ENCODE data around the gene KIAA0232.
"Not testable (repeated sequence)": the region's sequence is repeated elsewhere in the genome, so short reads cannot be mapped to it uniquely, and the experiment has no call there.

The KIAA0232 gene

GRCh38 chr4:6811165-6811564, 28.6 kb downstream of the KIAA0232 start:
- no peak for DNase-seq

GRCh38 chr4:6812766-6813165, 30.2 kb downstream of the KIAA0232 start:
- no peak for DNase-seq

GRCh38 chr4:6813725-6814124, 31.2 kb downstream of the KIAA0232 start:
- DNase-seq = no peak

- DNase-seq = no peak
Measured at GRCh38 chr4:6815029-6815836, 32.7 kb downstream of the KIAA0232 start.

GRCh38 chr4:6819295-6819694, 36.8 kb downstream of the KIAA0232 start:
- DNase-seq = no peak

GRCh38 chr4:6820695-6821094, 38.2 kb downstream of the KIAA0232 start:
- no peak for DNase-seq

- no peak for DNase-seq
Measured at GRCh38 chr4:6824071-6824470, 41.5 kb downstream of the KIAA0232 start.

GRCh38 chr4:6824772-6825402, 42.4 kb downstream of the KIAA0232 start:
- no peak for DNase-seq

- DNase-seq = no peak
Measured at GRCh38 chr4:6825403-6825802, 42.9 kb downstream of the KIAA0232 start.

- DNase-seq = no peak
Measured at GRCh38 chr4:6826781-6827508, 44.4 kb downstream of the KIAA0232 start.

GRCh38 chr4:6829086-6829485, 46.6 kb downstream of the KIAA0232 start:
- no peak for DNase-seq

- DNase-seq = no peak
Measured at GRCh38 chr4:6834867-6835266, 52.3 kb downstream of the KIAA0232 start.

GRCh38 chr4:6835616-6836015, 53.1 kb downstream of the KIAA0232 start:
- not testable (repeated sequence) for DNase-seq

- not testable (repeated sequence) for DNase-seq
Measured at GRCh38 chr4:6837106-6837505, 54.6 kb downstream of the KIAA0232 start.

- no peak for DNase-seq
Measured at GRCh38 chr4:6839579-6839978, 57.1 kb downstream of the KIAA0232 start.

- no peak for DNase-seq
Measured at GRCh38 chr4:6840062-6840976, 57.8 kb downstream of the KIAA0232 start.

GRCh38 chr4:6845027-6845426, 62.5 kb downstream of the KIAA0232 start:
- DNase-seq = no peak

GRCh38 chr4:6845574-6845973, 63.0 kb downstream of the KIAA0232 start:
- no peak for DNase-seq

GRCh38 chr4:6847178-6847577, 64.7 kb downstream of the KIAA0232 start:
- no peak for DNase-seq

- no peak for DNase-seq
Measured at GRCh38 chr4:6848717-6849305, 66.3 kb downstream of the KIAA0232 start.

- DNase-seq = no peak
Measured at GRCh38 chr4:6849691-6850090, 67.2 kb downstream of the KIAA0232 start.

GRCh38 chr4:6851431-6851830, 68.9 kb downstream of the KIAA0232 start:
- DNase-seq = no peak

Measured in NCI-H1694 treated with DMSO at 0.1 percent for 48 hours (cell line).